22Rv1 (cell line): ENCODE measurements around the gene CAPN15.

Experiments
- CTCF ChIP-seq: fragments of 450-650 bp; IDR thresholded peaks from 2 replicates; pipeline ENCODE4 v1.5.1; 2017; ENCODE audit warnings: mild to moderate bottlenecking
- ZFX ChIP-seq: fragments of 450-650 bp; IDR thresholded peaks from 2 replicates; pipeline ENCODE4 v1.6.1; 2017; ENCODE audit warnings: antibody characterized with exemption, borderline replicate concordance

- TF ChIP-seq CTCF (no peak), ZFX (no peak)
These were observed 28.3 kb downstream of the CAPN15 start for GRCh38 chr16:555528-556473.
